HT1080 (cell line): ENCODE measurements around the gene SGSH. TPM values are rescaled to one million over a fixed set of nuclear protein-coding genes. Genes with fewer than 3 reads are reported as not detected.
"Not testable (repeated sequence)": the region's sequence is repeated elsewhere in the genome, so short reads cannot be mapped to it uniquely, and the experiment has no call there.

ENCODE experiments used
- DNase-seq: peaks from one replicate; pipeline ENCODE4 v3.0.0-alpha.2; 2015; ENCODE audit warnings: low read depth
- total RNA-seq: library from RNA; depleted of rRNA; stranded (reverse); fragments of >200 nt; shearing (Covaris generic); gene quantifications from 2 replicates; pipeline ENCODE4 v1.2.3, GENCODE V29; 2014

The SGSH gene
- total RNA-seq, 1 experiment from 2014 or later: 6.0 TPM

DNA sequence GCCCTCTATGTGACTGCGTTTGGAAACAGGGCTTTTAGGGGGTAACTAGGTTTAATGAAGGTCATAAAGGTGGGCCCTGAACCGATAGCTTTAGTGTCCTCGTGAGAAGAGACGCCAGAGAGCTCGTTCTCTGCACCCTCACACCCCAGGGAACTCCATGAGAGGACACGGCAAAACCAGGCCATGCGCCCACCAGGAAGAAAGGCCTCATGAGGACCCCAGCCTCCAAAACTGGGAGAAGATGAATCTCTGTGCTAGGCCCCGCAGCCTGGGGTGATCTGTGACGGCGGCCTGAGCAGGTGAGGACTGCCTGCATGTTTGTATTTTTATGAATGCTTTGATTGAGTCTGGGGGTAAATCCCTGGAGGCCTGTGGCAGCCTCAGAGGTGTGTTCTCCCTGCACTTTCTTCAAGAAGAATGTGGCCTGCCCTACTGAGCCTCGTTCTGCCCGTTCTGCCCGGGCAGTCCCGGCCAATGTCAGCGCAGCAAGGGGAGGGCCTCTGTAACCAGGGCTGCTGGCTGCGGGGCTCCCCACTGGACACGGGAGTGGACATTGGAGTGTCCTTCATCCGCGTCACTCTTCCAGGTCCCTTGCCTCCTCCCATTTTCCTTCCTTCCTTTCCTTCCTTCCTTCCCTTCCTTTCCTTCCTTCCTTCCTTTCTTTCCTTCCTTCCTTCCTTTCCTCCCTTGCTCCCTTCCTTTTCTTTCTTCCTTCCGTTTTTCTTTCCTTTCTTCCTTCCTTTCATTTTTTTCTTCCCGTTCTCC is 33.7 kb upstream of the SGSH start:
- DNase-seq: no peak

DNA sequence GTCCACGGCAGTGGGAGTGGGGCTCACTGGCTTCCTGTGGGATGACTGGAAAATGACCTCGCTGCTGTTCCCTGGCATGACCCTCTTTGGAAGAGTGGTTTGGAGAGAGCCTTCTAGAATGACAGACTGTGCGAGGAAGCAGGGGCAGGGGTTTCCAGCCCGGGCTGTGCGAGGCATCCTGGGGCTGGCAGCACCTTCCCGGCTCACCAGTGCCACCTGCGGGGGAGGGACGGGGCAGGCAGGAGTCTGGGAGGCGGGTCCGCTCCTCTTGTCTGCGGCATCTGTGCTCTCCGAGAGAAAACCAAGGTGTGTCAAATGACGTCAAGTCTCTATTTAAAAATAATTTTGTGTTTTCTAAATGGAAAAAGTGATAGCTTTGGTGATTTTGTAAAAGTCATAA is 32.7 kb upstream of the SGSH start:
- no peak for DNase-seq

DNA sequence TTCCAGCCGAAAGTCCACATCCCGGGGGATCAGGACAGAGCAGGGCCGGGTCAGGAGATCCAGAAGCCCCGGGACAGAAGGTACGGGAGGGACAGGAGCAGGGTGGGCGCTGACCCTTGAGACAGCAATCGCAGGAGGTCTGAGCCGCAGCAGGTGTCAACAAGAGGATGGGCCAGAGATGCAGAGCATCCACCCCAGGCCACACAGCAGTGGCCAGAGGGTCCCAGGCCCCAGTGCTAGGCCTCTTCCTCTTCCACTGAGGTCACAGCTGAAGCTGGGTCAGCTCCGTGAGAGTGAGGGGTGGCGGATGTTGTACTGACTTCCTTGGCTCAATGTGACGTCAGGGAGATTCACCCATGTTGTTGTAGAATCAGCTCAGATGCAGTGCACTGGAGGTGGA is 31.8 kb upstream of the SGSH start:
- no peak for DNase-seq

DNA sequence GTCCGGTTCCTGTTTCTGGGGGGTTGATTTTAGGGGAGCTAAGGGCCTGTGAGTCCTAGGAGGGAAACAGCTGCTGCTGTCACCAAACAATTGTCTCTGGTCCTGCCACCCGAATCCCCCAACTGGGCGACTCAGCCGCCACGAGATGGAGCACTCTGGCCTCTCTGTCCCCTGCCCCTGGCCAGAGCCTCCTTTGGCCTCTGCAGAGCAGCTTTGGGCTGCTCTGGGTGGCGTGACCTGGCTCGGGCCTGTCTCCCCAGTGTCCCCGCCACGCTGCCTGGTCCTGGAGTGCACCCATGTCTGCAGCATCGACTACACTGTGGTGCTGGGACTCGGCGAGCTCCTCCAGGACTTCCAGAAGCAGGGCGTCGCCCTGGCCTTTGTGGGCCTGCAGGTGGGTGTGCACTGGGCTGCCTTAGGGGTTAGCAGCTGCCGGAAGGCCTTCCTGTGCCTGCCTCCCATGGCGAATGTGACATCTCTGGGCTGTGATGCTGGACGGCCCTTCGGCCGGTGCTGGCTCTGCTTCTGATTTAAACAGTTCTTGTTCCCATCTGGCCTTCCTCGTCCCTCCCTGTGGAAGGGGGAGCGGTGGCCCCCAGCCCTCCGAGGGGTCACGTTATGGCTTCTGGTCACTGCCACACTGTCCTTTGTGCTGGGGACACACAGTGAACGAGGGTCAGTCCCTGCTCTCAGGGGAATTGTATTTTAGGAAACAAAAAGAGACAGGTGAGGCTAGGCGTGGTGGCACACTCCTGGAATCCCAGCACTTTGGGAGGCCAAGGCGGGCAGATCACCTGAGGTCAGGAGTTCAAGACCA is 29.0 kb upstream of the SGSH start:
- no peak for DNase-seq

DNA sequence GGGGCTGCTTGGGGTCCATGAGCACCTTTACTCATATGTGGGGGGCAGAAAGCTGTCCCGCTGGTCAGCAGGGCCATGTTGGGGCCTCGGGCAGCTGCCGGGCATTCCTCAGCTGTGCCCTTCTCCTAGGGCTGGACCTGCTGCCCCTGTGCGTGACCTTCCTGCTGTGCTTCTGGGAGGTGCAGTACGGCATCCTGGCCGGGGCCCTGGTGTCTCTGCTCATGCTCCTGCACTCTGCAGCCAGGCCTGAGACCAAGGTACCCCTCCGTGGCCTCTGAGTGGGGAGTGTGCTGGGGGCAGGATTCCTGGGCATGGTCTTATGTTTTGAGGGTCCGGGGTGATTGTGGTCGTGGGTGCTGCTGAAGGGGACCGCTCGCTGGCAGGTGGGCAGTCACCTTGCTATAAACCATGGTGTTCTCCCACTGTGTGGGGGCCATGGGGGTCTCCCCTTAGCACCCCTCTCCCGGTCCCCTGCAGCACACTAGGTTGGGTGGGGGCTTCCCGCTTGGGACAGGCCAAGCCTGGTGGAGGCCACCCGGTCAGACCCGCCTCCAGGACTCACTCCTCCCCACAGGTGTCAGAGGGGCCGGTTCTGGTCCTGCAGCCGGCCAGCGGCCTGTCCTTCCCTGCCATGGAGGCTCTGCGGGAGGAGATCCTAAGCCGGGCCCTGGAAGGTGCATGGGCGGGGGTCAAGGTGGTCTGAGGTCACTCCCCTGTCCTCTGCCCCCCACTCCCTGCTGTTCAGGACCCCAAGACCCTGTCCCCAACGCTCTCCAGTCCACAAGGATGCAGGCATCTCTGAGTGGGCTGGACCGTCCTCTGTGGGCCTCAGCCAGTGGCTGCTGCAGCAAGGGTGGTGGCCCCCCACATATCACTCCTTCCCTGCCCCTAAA is 28.1 kb upstream of the SGSH start:
- DNase-seq: no peak

DNA sequence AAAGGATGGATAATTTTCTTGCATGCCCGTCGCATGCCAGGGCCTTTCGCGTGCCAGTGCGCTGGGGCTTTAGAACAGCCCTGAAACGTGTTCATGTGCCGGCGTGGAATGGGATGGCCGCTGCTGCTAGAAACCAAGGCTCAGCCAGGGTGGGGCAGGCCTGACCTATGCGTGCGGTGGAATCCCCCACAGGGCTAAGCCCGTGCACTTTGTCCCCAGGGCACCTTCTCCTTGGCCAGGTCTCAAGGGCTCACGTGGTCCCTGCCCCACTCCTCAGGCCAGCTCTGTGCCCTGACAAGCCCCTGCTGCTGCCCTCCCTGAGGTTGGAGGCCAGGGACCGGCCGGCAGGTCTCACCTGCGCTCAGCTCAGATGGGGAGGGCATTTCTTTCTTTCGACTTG is 27.4 kb upstream of the SGSH start:
- no peak for DNase-seq

DNA sequence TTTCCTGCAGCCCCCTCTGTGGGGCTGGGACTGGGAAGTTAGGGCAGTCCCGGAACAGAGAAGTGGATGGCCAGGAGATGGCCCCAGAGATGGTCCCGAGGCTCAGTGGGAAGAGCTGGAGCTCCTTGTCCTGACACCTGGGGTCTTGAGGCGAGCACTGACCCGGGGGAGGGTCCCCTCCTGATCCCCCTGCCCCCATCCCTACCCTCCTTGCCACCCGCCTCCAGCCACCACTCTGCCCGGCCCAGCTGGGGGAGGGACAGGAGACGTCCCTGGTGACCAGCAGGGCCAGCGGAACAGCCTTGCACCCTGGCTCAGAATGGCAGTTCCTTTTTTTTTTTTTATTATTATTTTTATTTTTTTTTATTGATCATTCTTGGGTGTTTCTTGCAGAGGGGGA is 26.6 kb upstream of the SGSH start:
- DNase-seq: no peak

DNA sequence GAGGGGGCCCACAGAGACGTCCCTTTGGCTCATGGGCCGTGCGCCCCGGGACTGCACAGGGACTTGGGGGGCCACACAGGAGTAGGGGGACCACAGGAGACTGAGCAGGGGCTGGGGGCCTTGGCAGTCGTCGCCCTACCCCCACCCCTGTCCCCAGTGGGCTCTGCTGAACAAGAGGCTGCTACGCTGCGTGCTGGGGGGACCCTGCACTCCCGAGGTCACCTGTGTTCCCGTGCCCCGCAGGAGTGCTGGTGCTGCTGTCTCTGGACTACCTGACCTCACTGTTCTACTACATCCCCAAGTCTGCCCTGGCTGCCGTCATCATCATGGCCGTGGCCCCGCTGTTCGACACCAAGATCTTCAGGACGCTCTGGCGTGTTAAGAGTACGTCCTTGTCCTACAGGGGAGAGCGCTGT is 26.1 kb upstream of the SGSH start:
- no peak for DNase-seq

DNA sequence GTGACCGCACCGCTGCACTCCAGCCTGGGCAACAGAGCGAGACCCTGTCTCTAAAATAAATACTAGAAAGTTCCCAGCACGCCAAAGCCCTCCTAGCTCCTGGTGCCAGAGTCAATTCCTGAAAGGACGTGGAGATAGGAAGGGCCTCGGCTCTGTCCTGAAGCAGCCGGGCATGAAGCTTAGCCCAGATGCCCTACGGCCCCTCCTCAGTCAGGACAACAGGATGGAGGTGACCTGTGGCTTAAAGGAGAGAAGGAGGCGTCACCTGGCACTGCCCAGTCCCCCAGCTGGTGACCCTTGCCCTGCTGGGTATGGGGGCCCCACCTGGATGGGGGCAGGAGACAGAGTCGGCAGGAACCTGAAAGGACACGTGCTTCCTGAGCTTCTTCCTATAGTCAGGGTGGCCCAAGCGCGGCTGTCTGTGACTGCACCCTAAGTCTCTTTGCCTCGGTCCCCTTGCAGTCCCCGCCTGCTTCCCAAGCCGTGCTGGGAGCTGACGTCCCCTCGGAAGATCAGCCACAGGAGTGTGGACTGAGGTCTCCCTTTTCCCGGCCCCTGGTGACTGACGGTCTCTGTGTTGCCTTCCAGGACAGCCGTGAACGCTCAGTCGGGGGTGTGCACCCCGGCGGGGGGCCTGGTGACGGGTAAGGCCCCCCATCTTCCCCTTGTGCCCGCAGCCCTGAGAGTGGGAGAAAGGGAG is 25.6 kb upstream of the SGSH start:
- DNase-seq: no peak

DNA sequence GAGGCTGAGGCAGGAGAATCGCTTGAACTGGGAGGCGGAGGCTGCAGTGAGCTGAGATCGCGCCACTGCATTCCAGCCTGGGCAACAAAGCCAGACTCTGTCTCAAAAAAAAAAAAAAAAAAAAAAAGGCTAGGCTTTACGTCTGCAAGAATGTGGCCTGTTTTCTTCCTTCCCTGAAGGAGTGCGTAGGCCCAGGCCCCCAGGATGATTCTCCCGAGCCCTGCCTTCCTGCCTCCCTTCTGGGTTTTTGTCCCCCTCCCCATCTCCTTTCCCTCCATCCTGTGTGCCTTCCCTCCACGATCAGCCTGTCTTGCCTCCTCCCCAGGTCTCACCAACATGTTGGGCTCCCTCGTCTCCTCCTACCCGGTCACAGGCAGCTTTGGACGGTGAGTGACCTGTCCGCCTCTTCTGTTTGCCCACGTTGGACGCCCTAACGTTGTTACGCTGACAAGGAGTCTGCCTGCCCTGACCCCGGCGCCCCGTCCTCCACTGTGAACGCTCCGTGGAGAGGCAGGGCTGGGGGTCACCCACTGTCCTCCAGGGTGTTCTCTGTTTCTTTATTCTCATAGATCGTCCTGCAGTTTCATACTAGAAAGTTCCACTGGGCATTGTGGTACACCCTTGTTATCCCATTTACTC is 24.9 kb upstream of the SGSH start:
- DNase-seq: no peak

DNA sequence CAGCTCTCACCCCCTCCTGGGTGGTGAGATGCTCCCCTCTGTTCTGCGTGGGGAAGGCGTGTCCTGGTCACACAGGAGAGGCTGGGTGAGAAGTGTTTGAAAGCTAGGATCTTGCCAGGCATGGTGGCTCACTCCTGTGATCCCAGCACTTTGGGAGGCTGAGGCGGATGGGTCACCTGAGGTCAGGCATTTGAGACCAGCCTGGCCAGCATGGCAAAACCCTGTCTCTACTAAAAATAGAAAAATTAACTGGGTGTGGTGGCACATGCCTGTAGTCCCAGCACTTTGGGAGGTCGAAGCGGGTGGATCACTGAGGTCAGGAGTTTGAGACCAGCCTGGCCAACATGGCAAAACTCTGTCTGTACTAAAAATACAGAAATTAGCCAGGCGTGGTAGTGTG is 24.3 kb upstream of the SGSH start:
- not testable (repeated sequence) for DNase-seq

DNA sequence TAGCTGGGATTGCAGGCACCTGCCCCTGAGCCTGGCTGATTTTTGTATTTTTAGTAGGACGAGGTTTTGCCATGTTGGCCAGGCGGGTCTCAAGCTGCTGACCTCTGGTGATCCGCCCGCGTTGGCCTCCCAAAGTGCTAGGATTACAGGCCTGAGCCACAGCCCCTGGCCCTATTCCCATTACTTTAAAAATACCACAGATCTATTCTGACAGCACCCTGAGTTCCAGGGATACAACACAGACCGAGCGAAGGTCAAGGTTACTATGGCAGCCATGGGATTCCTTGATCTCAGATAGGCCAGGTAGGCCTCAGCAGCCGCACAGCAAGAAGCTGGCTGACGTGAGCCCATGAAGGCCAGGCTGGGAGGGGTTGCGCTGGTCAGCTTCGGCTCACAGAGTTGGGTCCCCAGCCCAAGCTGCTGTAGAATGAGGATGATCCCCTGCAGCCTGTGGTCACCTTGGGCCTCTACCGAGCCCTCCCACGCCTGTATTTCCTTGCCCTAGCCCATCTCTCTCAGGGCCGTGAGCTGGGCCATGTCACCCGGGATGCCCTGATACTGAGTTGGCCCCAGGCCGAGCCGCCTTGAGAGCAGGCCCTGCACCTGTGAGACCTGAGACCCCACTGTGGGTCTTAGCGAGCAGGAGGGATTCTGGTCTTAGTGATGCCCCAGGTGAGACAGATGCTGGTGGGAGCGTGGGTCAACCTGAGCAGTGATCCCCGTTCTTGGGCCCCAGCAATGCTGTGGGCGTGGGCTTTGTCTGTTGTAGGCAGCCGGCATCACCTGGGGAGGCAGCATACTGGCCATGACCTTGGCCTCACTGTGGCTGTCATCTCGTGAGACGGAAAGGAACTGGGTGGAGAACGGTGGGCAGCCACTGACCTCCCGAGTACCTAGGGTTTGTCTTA is 23.6 kb upstream of the SGSH start:
- no peak for DNase-seq

DNA sequence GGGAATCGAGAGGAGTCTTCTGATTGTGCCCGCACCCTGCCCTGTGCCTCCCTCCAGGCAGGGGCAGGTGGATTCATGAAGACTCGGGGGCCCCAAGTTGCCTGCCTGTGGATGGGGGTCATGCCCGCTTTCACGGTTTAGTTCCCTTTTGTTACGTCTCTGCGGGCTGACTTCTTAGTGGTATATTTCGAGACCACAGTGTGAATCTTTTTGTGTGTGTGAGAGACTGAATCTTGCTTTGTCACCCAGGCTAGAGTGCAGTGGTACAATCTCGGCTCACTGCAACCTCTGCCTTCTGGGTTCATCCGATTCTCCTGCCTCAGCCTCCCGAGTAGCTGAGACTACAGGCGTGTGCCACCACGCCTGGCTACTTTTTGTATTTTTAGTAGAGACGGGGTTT is 22.4 kb upstream of the SGSH start:
- DNase-seq: no peak

DNA sequence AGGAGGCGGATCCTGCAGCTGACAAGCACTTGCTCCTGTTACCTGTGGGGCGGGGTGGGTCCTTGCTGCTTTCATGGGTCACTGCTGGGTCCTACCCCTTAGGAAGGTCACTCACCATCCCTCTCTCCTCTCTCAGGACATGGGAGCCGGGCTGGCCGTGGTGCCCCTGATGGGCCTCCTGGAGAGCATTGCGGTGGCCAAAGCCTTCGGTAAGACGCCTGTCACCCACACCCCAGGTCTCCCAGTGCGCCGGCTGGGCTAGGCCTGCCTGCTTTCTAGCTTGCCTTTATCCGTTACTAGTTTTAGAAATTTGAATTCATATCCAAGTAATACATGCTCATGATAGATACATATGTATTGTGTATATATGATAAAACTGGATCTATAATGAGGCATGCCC is 17.3 kb upstream of the SGSH start:
- no peak for DNase-seq

DNA sequence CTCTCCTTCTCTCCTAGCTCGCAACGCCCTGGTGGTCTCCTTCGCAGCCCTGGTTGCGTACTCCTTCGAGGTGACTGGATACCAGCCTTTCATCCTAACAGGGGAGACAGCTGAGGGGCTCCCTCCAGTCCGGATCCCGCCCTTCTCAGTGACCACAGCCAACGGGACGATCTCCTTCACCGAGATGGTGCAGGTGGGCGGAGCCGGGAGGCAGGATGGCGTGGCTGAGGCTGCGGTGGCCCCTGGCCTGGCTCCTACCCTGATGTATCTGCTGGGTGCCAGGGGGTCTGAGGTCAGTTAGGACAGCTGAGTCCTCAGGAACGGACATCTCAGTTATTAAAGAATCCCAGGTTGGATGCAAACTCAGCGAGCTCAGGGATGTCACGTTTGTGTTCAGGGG is 16.8 kb upstream of the SGSH start:
- no peak for DNase-seq

DNA sequence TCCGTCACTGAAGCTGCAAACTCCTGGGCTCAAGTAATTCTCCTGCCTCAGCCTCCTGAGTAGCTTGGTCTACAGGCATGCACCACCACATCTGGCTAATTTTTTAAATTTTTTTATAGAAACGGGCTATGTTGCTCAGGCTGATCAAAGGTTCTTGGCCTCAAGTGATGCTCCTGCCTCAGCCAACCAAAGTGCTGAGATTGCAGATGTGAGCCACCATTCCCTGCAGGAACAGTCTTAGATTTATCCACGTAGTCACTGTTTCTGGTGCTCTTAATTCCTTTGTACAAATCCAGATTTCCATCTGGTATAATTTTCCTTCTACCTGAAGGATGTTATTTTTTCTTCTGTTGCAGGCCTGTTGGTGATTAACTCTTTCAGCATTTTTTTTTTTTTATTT is 13.1 kb upstream of the SGSH start:
- DNase-seq: no peak

DNA sequence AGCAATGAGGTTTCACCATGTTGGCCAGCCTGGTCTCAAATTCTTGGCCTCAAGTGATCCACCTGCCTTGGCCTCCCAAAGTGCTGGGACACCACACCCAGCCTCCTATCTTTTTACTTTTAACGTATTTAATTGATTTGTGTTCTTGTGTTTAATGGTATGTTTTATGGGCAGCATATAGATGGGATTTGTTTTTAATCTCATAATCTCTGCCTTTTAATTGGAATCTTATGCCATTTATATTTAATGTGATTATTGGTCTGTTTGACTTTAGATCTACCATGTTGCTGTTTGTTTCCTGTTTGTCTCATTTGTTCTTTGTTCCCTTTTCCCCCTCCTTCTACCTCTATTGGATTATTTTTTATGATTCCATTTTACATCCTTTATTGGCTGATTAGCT is 12.3 kb upstream of the SGSH start:
- no peak for DNase-seq

DNA sequence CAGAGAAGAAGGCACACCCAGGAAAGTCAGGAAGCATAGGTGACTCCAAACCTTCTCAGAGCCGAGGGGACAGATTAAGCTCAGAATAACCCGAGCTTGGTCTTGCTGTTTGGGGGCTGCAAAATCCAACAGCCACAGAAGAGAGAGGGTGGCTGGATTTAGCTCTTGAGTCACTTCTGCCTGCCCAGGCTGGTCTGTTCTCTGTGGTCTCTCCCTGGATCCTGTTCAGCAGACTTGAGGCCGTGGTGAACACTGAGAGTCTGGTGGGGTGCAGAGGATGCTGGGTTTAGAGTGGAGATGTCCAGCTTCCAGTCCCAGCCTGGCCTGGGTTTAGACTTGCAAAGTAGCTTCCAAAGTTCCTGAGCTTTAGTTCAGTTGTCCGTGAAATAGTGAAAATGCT is 8.9 kb upstream of the SGSH start:
- no peak for DNase-seq

DNA sequence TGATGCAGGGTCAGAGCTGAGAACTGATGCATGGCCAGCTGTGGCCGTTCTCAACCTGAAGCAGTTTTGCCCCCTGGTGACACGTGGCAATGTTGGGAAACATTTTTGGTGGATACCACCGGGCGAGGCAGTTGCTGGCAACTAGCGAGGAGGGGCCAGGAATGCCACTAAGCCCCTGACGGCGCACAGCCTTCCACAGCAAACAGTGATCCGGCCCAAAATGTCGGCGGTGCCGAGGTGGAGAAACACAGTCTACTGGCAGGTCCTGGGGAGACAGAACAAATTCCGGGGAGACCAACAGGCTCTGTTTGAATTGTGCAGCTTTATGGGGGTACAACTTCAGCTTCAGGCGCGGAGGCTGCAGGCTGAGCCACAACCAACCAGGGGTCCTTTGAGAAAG is 8.3 kb upstream of the SGSH start:
- DNase-seq: no peak

DNA sequence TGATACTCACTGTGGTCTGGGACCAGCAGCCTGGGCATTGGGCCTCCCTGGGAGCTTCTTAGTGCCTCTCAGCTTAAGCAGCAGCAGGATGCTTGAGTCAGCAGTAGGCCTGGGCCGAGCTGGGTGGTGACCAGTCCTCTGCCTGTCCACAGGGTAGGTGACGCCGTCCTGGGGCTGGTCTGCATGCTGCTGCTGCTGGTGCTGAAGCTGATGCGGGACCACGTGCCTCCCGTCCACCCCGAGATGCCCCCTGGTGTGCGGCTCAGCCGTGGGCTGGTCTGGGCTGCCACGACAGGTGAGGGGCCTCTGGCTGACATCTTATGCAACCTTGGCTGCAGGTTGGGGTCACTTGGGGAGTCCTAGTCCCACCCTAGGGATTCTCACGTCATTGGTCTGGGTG is 7.5 kb upstream of the SGSH start:
- DNase-seq: no peak
